GM23338 (cell line): Measurements from ENCODE around the gene ZNF568. TPM values are rescaled to one million over a fixed set of nuclear protein-coding genes. Genes with fewer than 3 reads are reported as not detected.

Experiments
- ATAC-seq: fragments of 200-7000 bp; cut with Tn5 transposase; 3 replicates; pipeline ENCODE4 v1.9.1; 2020
- DNase-seq: peaks from one replicate; pipeline ENCODE4 v3.0.0-alpha.2; 2015; ENCODE audit warnings: low spot score
- H2AFZ ChIP-seq: fragments of 200-600 bp; sonication (generic); 2 replicates; pipeline ENCODE4 v1.8.0; 2016; ENCODE audit warnings: antibody characterized with exemption, mild to moderate bottlenecking, moderate library complexity
- H3F3A ChIP-seq: fragments of 200-600 bp; sonication (generic); replicated peaks from 2 replicates; pipeline ENCODE4 v1.8.0; 2017; ENCODE audit warnings: antibody characterized with exemption, mixed run types, low read depth
- H3K27ac ChIP-seq: fragments of 200-600 bp; sonication (generic); 2 replicates; pipeline ENCODE4 v1.6.1; 2016; ENCODE audit warnings: low read depth
- H3K27me3 ChIP-seq: fragments of 200-600 bp; sonication (generic); 2 replicates; pipeline ENCODE4 v1.8.0; 2016; ENCODE audit warnings: mild to moderate bottlenecking, mixed run types, moderate library complexity; ENCODE audit not compliant: insufficient read depth
- H3K36me3 ChIP-seq: fragments of 200-600 bp; sonication (generic); 2 replicates; pipeline ENCODE4 v1.8.0; 2016; ENCODE audit warnings: mild to moderate bottlenecking; ENCODE audit not compliant: insufficient read depth
- H3K4me1 ChIP-seq: fragments of 200-600 bp; sonication (generic); 2 replicates; pipeline ENCODE4 v1.8.0; 2016; ENCODE audit warnings: mild to moderate bottlenecking, moderate library complexity; ENCODE audit not compliant: insufficient read depth
- H3K4me2 ChIP-seq: fragments of 200-600 bp; sonication (generic); 2 replicates; pipeline ENCODE4 v1.7.1; 2017; ENCODE audit warnings: mixed run types
- H3K4me3 ChIP-seq: fragments of 200-600 bp; sonication (generic); 2 replicates; pipeline ENCODE4 v1.6.1; 2016; ENCODE audit warnings: mixed run types
- H3K79me2 ChIP-seq: fragments of 200-600 bp; sonication (generic); replicated peaks from 2 replicates; pipeline ENCODE4 v1.8.0; 2017; ENCODE audit warnings: mild to moderate bottlenecking; ENCODE audit not compliant: insufficient read depth
- H3K9me2 ChIP-seq: fragments of 200-600 bp; sonication (generic); 2 replicates; pipeline ENCODE4 v1.8.0; 2017; ENCODE audit not compliant: insufficient read depth
- H4K20me1 ChIP-seq: fragments of 200-600 bp; sonication (generic); replicated peaks from 2 replicates; pipeline ENCODE4 v1.8.0; 2017; ENCODE audit warnings: mild to moderate bottlenecking; ENCODE audit not compliant: insufficient read depth
- H3K27ac Mint-ChIP-seq: 2 replicates; pipeline ENCODE4 v1.8.0; 2020; ENCODE audit warnings: inconsistent platforms, mild to moderate bottlenecking, moderate library complexity, mixed read lengths
- H3K27me3 Mint-ChIP-seq: 3 replicates; pipeline ENCODE4 v1.8.0; 2022; ENCODE audit warnings: low read depth, mild to moderate bottlenecking, moderate library complexity, mixed read lengths, inconsistent platforms; ENCODE audit not compliant: insufficient read depth, poor library complexity
- H3K36me3 Mint-ChIP-seq: 3 replicates; pipeline ENCODE4 v1.8.0; 2021; ENCODE audit warnings: low read depth, mild to moderate bottlenecking, inconsistent platforms, moderate library complexity, mixed read lengths
- H3K4me1 Mint-ChIP-seq: 3 replicates; pipeline ENCODE4 v1.8.0; 2020; ENCODE audit warnings: mild to moderate bottlenecking, inconsistent platforms, mixed read lengths
- H3K4me3 Mint-ChIP-seq: 3 replicates; pipeline ENCODE4 v1.8.0; 2021; ENCODE audit warnings: moderate library complexity, mild to moderate bottlenecking, inconsistent platforms, mixed read lengths
- H3K9me3 Mint-ChIP-seq: 3 replicates; pipeline ENCODE4 v1.8.0; 2020; ENCODE audit warnings: moderate library complexity, mild to moderate bottlenecking, inconsistent platforms, mixed read lengths
- CREB1 ChIP-seq: fragments of 250-450 bp; sonication (Bioruptor Pico); IDR thresholded peaks from 2 replicates; pipeline ENCODE4 v1.5.0; 2020; ENCODE audit warnings: low read depth, mild to moderate bottlenecking, moderate library complexity
- EZH2 ChIP-seq: fragments of 200-600 bp; sonication (generic); IDR thresholded peaks from one replicate; pipeline ENCODE4 v1.8.0; 2017; ENCODE audit warnings: antibody characterized with exemption, mild to moderate bottlenecking, low read depth; ENCODE audit not compliant: unreplicated experiment
- EZH2phosphoT487 ChIP-seq: fragments of 200-600 bp; sonication (generic); IDR thresholded peaks from one replicate; pipeline ENCODE4 v1.8.1; 2018; ENCODE audit warnings: antibody characterized with exemption; ENCODE audit not compliant: unreplicated experiment
- POLR2AphosphoS5 ChIP-seq: IDR thresholded peaks from 2 replicates; pipeline ENCODE4 v1.6.1; 2016; ENCODE audit warnings: antibody characterized with exemption, low read depth
- ZNF331 ChIP-seq: fragments of 250-450 bp; sonication (Bioruptor Pico); IDR thresholded peaks from 2 replicates; pipeline ENCODE4 v1.5.0; 2020; ENCODE audit warnings: low read depth, mild to moderate bottlenecking, moderate library complexity
- polyA plus RNA-seq: library from polyadenylated mRNA; unstranded; fragments of >200 nt; fragmentation: Nextera tagmentation; extraction: Ambion mirVana; gene quantifications from 2 replicates; pipeline ENCODE4 v1.2.1, GENCODE V29; 2016
- total RNA-seq: library from RNA; depleted of rRNA; stranded (reverse); fragments of >200 nt; shearing (Covaris generic); gene quantifications from 2 replicates; pipeline ENCODE4 v1.2.3, GENCODE V29; 2014; rRNA removed
- TF ChIP-seq, protein P1 (sequence below): IDR thresholded peaks from one replicate; pipeline ENCODE4 v1.6.1; 2018; ENCODE audit warnings: antibody characterized with exemption; ENCODE audit not compliant: unreplicated experiment
- TF ChIP-seq, protein P2 (sequence below): IDR thresholded peaks from 2 replicates; pipeline ENCODE4 v1.6.1; 2016; ENCODE audit warnings: antibody characterized with exemption

ZNF568 gene
- total and polyA plus RNA-seq, 2 experiments from 2014 or later, result 7.6 to 10.5 TPM

DNA sequence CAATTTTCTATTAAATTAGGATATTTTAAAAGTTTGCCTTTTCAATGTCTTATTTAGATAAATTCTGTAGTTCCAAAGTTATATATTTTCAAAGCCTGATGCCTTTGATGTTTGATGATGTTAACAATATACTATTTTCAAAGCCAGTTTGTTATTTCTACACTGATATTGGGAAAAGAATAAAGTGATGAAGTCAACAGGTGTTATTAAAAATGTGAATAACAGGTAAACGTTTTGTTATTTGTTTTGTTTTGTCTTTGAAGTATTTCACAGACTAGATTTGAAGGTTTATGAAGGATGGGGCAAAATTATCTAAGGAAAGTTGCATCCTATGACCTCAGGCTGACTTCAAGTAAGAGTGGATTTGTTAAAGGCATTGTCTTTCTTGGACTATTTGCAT is 129.0 kb downstream of the ZNF568 start:
- no peak overlapping the region for H3K4me3 Mint-ChIP-seq
- Histone ChIP-seq H2AFZ (no peak overlapping the region), H3K36me3 (no peaks in the 10 kb centered on the region; the same call in 1 of the 2 replicates), H3K27me3 (no peaks in the 10 kb centered on the region), H3K4me1 (no peaks in the 10 kb centered on the region), H3K9me2 (no peaks in the 10 kb centered on the region), H4K20me1 (no peaks in the 10 kb centered on the region), H3K4me3 (no peak overlapping the region), H3K79me2 (no peaks in the 10 kb centered on the region), H3F3A (no peaks in the 10 kb centered on the region), H3K27ac (no peak overlapping the region), H3K4me2 (no peak overlapping the region)
- no peaks in the 10 kb centered on the region for H3K27me3 Mint-ChIP-seq
- TF ChIP-seq, protein P1, sequence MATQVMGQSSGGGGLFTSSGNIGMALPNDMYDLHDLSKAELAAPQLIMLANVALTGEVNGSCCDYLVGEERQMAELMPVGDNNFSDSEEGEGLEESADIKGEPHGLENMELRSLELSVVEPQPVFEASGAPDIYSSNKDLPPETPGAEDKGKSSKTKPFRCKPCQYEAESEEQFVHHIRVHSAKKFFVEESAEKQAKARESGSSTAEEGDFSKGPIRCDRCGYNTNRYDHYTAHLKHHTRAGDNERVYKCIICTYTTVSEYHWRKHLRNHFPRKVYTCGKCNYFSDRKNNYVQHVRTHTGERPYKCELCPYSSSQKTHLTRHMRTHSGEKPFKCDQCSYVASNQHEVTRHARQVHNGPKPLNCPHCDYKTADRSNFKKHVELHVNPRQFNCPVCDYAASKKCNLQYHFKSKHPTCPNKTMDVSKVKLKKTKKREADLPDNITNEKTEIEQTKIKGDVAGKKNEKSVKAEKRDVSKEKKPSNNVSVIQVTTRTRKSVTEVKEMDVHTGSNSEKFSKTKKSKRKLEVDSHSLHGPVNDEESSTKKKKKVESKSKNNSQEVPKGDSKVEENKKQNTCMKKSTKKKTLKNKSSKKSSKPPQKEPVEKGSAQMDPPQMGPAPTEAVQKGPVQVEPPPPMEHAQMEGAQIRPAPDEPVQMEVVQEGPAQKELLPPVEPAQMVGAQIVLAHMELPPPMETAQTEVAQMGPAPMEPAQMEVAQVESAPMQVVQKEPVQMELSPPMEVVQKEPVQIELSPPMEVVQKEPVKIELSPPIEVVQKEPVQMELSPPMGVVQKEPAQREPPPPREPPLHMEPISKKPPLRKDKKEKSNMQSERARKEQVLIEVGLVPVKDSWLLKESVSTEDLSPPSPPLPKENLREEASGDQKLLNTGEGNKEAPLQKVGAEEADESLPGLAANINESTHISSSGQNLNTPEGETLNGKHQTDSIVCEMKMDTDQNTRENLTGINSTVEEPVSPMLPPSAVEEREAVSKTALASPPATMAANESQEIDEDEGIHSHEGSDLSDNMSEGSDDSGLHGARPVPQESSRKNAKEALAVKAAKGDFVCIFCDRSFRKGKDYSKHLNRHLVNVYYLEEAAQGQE, result no peak
- TF ChIP-seq EZH2phosphoT487 (no peak), POLR2AphosphoS5 (no peak), EZH2 (no peak), ZNF331 (CRISPR knock-in tag) (no peak), CREB1 (CRISPR knock-in tag) (no peak)
- TF ChIP-seq, protein P2, sequence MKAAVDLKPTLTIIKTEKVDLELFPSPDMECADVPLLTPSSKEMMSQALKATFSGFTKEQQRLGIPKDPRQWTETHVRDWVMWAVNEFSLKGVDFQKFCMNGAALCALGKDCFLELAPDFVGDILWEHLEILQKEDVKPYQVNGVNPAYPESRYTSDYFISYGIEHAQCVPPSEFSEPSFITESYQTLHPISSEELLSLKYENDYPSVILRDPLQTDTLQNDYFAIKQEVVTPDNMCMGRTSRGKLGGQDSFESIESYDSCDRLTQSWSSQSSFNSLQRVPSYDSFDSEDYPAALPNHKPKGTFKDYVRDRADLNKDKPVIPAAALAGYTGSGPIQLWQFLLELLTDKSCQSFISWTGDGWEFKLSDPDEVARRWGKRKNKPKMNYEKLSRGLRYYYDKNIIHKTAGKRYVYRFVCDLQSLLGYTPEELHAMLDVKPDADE, result no peak
- peaks cover 12% of the 10 kb centered on the region; the same call in 2 of the 3 replicates for H3K36me3 Mint-ChIP-seq
- no peak for ATAC-seq
- H3K27ac Mint-ChIP-seq, result no peak overlapping the region
- DNase-seq, result no peak
- peaks cover 80% of the 10 kb centered on the region for H3K9me3 Mint-ChIP-seq
- H3K4me1 Mint-ChIP-seq, result no peaks in the 10 kb centered on the region

Other genes with a start within 250 kb of the ZNF568 start
- 6.9 and 9.1 TPM in 2 replicates for gene ZNF461, start 249.5 kb upstream of the ZNF568 start, total RNA-seq
- 3.0 and 3.1 TPM in 2 replicates for gene ZNF461, start 249.5 kb upstream of the ZNF568 start, polyA plus RNA-seq
- gene ZNF567, start 228.7 kb upstream of the ZNF568 start, total RNA-seq, result 15.6 and 15.8 TPM in 2 replicates
- gene ZNF567, start 228.7 kb upstream of the ZNF568 start, polyA plus RNA-seq, result 17.3 and 17.6 TPM in 2 replicates
- 41.1 and 43.9 TPM in 2 replicates for gene ZNF850, start 143.5 kb upstream of the ZNF568 start, total RNA-seq
- gene ZNF850, start 143.5 kb upstream of the ZNF568 start, polyA plus RNA-seq, result 7.7 and 8.7 TPM in 2 replicates
- 5.2 and 5.4 TPM in 2 replicates for gene ZNF790, start 77.9 kb upstream of the ZNF568 start, total RNA-seq
- 5.9 and 8.4 TPM in 2 replicates for gene ZNF790, start 77.9 kb upstream of the ZNF568 start, polyA plus RNA-seq
- 5.5 and 17.7 TPM in 2 replicates for gene ZNF345, start 65.5 kb upstream of the ZNF568 start, total RNA-seq
- 5.2 and 5.7 TPM in 2 replicates for gene ZNF345, start 65.5 kb upstream of the ZNF568 start, polyA plus RNA-seq
- gene ZNF829, start within 50 bp of the ZNF568 start, total RNA-seq, result 6.4 and 8.5 TPM in 2 replicates
- 4.3 and 5.9 TPM in 2 replicates for gene ZNF829, start within 50 bp of the ZNF568 start, polyA plus RNA-seq
- 7.0 and 10.0 TPM in 2 replicates for gene ZNF420, start 162.1 kb downstream of the ZNF568 start, total RNA-seq
- gene ZNF420, start 162.1 kb downstream of the ZNF568 start, polyA plus RNA-seq, result 6.7 and 8.4 TPM in 2 replicates